ENCODE measurements around the gene PLAC9. TPM values are rescaled to one million over a fixed set of nuclear protein-coding genes. Genes with fewer than 3 reads are reported as not detected.
"Not testable (repeated sequence)": the region's sequence is repeated elsewhere in the genome, so short reads cannot be mapped to it uniquely, and the experiment has no call there.

PLAC9 gene
- total RNA-seq, 1 donor from 2014 or later, result not detected

DNA sequence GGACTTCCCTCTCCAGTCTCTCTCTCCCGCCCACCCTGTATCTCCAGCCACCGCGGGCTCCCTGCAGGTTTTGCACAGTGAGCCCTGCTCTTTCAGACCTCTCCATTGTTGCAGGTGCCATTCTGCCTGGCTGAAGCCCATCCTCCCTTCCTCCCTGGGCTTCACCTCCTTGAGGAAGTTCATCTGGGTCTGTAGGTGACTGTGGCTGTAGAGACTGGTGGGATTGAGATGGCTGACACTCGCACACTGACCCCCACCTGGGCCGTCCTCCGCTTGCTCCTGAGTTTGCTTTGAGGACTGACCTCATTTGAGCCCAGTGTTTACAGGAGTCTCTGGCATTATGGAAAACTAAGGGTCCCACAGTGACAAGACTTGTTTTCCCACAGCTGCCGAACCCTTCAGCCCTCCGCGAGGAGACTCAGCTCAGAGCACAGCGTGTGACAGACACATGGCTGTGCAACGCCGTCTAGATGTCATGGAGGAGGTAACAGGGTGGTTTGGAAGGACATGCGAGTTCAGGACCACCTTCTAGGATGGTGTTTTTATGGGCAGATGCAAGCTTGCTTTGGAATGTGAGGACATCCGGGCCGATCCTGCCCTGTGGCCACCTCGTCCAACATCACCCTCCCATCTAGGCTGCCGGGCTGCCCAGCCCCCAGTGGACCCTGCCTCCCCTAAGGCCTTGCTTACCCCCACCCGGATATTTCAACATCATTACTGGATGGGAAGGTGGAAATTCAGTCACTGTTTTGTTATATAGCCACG lies 9.3 kb downstream of the PLAC9 start:
- DNase-seq (ENCODE audit: low spot score), result peak; percentile 28
- Histone ChIP-seq H3F3A (ENCODE audit: low read depth) (no peaks in the 10 kb centered on the region), H3K9me3 (ENCODE audit: low read depth) (no peaks in the 10 kb centered on the region), H3K4me3 (no peak overlapping the region), H3K79me2 (ENCODE audit: low read depth) (no peaks in the 10 kb centered on the region), H2AFZ (replicated peaks) (no peak overlapping the region), H3K4me2 (no peak overlapping the region), H3K27ac (no peak overlapping the region), H3K4me1 (peaks cover 6% of the 10 kb centered on the region), H3K9ac (no peak overlapping the region), H4K20me1 (ENCODE audit: low read depth) (no peaks in the 10 kb centered on the region), H3K36me3 (no peaks in the 10 kb centered on the region), H3K27me3 (peaks cover 15% of the 10 kb centered on the region)
- Mint-ChIP-seq H3K4me1 (peaks cover 9% of the 10 kb centered on the region), H3K9me3 (no peaks in the 10 kb centered on the region), H3K27ac (no peak overlapping the region), H3K36me3 (no peaks in the 10 kb centered on the region), H3K27me3 (ENCODE audit: insufficient read depth, low read depth) (no peaks in the 10 kb centered on the region), H3K4me3 (no peak overlapping the region)
- TF ChIP-seq, protein P1, sequence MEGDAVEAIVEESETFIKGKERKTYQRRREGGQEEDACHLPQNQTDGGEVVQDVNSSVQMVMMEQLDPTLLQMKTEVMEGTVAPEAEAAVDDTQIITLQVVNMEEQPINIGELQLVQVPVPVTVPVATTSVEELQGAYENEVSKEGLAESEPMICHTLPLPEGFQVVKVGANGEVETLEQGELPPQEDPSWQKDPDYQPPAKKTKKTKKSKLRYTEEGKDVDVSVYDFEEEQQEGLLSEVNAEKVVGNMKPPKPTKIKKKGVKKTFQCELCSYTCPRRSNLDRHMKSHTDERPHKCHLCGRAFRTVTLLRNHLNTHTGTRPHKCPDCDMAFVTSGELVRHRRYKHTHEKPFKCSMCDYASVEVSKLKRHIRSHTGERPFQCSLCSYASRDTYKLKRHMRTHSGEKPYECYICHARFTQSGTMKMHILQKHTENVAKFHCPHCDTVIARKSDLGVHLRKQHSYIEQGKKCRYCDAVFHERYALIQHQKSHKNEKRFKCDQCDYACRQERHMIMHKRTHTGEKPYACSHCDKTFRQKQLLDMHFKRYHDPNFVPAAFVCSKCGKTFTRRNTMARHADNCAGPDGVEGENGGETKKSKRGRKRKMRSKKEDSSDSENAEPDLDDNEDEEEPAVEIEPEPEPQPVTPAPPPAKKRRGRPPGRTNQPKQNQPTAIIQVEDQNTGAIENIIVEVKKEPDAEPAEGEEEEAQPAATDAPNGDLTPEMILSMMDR (IDR thresholded peaks at IDR 0.05), result no peak
- TF ChIP-seq EZH2phosphoT487 (IDR thresholded peaks at IDR 0.05) (no peak), EZH2 (IDR thresholded peaks at IDR 0.05) (no peak)

DNA sequence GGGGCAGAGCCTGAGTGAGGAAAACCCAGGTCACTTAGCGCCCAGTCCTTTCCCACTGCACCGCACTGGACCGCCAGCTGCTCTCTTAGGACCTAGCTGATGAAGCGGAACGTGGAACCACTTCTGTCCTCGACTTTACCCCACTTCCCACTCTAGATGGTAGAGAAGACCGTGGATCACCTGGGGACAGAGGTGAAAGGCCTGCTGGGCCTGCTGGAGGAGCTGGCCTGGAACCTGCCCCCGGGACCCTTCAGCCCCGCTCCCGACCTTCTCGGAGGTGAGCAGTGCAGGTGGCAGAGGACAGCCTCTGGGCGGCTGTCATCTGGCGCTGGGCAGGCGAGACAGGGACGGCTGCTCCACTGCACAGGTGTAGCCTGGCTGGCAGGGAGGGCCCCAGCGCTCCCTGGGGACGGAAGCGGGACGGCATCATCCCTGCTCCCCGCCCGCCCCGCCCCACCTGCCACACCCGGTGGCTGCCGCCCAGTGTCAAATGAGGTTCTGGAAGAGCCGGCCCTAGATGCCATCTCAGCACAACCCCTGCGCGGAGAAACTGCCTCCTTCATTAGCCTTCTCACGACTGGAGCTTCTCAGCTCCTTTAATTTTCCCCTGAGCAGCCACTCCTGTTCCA lies 11.7 kb downstream of the PLAC9 start:
- Histone ChIP-seq H3K36me3 (no peaks in the 10 kb centered on the region), H3K4me2 (no peak overlapping the region), H3K27ac (no peak overlapping the region), H3K9me3 (ENCODE audit: low read depth) (no peaks in the 10 kb centered on the region), H2AFZ (replicated peaks) (peak overlapping the region; percentile 54), H3F3A (ENCODE audit: low read depth) (no peaks in the 10 kb centered on the region), H3K4me1 (no peaks in the 10 kb centered on the region), H3K79me2 (ENCODE audit: low read depth) (no peaks in the 10 kb centered on the region), H3K4me3 (no peak overlapping the region), H3K9ac (no peak overlapping the region), H4K20me1 (ENCODE audit: low read depth) (no peaks in the 10 kb centered on the region), H3K27me3 (peaks cover 15% of the 10 kb centered on the region)
- DNase-seq (ENCODE audit: low spot score), result no peak
- Mint-ChIP-seq H3K36me3 (no peaks in the 10 kb centered on the region), H3K27me3 (ENCODE audit: insufficient read depth, low read depth) (no peaks in the 10 kb centered on the region), H3K4me3 (no peak overlapping the region), H3K27ac (no peak overlapping the region), H3K4me1 (no peaks in the 10 kb centered on the region), H3K9me3 (peaks cover 4% of the 10 kb centered on the region)
- TF ChIP-seq EZH2 (IDR thresholded peaks at IDR 0.05) (no peak), EZH2phosphoT487 (IDR thresholded peaks at IDR 0.05) (no peak)
- TF ChIP-seq, protein P1 (IDR thresholded peaks at IDR 0.05), result no peak

DNA sequence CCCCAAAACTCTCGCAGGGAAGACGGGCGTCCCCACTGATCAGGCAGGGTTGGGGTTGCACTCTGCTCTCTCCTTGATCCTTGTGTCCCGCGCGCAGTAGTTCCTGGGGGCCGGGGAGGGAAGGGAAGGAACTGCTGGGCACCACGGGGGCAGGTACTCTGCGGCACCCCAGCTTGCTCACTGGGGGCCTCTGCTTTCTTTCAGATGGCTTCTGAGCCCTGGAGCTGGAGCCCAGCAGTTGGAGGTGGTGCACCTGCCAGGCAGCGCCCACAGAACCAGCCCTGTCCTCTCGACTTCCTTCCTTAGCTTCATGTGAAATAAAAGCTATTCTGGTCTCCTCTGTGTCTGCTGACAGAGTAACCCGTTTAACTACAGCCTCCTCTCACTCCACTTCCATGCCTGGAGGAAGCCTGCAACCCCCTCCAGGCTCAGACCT lies 12.2 kb downstream of the PLAC9 start:
- Mint-ChIP-seq H3K4me1 (no peaks in the 10 kb centered on the region), H3K36me3 (no peaks in the 10 kb centered on the region), H3K4me3 (no peak overlapping the region), H3K9me3 (peaks cover 7% of the 10 kb centered on the region), H3K27ac (no peak overlapping the region), H3K27me3 (ENCODE audit: insufficient read depth, low read depth) (no peaks in the 10 kb centered on the region)
- peaks cover 15% of the 10 kb centered on the region for H3K27me3 ChIP-seq
- H3K4me2 ChIP-seq, result no peak overlapping the region
- H3K4me3 ChIP-seq, result no peak overlapping the region
- no peaks in the 10 kb centered on the region for H3K9me3 ChIP-seq (ENCODE audit: low read depth)
- H3K79me2 ChIP-seq (ENCODE audit: low read depth), result no peaks in the 10 kb centered on the region
- no peak overlapping the region for H2AFZ ChIP-seq (replicated peaks)
- no peak overlapping the region for H3K27ac ChIP-seq
- no peaks in the 10 kb centered on the region for H3F3A ChIP-seq (ENCODE audit: low read depth)
- no peaks in the 10 kb centered on the region for H3K4me1 ChIP-seq
- DNase-seq (ENCODE audit: low spot score), result no peak
- no peaks in the 10 kb centered on the region for H3K36me3 ChIP-seq
- no peaks in the 10 kb centered on the region for H4K20me1 ChIP-seq (ENCODE audit: low read depth)
- no peak for TF ChIP-seq EZH2phosphoT487 (IDR thresholded peaks at IDR 0.05)
- TF ChIP-seq, protein P1 (IDR thresholded peaks at IDR 0.05), result no peak
- no peak for TF ChIP-seq EZH2 (IDR thresholded peaks at IDR 0.05)
- H3K9ac ChIP-seq, result no peak overlapping the region

DNA sequence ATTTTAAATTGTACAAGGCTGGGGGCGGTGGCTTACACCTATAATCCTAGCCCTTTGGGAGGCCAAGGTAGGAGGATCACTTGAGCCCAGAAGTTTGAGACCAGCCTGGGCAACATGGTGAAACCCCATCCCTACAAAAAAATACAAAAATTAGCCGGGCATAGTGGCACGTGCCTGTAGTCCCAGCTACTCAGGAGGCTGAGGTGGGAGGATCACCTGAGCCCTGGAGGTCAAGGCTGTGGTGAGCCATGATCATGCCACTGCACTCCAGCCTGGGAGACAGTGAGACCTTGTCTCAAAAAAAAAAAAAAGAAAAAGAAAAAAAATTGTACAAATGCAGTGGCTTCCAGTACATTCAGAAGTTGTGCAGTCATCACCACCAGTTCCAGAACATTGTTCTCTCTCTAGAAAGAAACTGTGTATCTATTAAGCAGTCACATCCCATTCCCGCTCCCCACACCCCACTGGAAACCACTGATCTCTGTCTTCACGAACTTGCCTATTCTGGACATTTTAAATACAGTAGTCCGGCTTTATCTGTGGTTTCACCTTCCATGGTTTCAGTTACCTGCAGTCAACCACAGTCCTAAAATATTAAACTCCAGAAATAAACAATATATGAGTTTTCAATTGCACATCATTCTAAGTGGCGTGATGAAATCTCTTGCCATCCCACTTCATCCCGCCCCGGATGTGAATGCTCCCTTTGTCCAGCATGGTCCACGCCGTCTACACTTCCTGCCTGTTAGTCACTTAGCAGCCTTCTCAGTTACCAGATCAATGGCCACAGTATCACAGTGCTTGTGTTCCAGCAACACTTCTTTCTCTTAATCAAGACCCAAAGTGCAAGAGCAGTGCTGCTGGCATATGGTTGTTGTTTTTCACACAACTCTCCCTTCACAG lies 13.1 kb downstream of the PLAC9 start:
- not testable (repeated sequence) for H3K36me3 ChIP-seq; H3K4me3 Mint-ChIP-seq; H3K27me3 Mint-ChIP-seq (ENCODE audit: insufficient read depth, low read depth); H3K9me3 Mint-ChIP-seq; H2AFZ ChIP-seq (replicated peaks); H3K4me1 Mint-ChIP-seq; H3K27ac Mint-ChIP-seq; H3K79me2 ChIP-seq (ENCODE audit: low read depth); H3K9ac ChIP-seq; H3K4me2 ChIP-seq; H4K20me1 ChIP-seq (ENCODE audit: low read depth); H3K36me3 Mint-ChIP-seq; H3K4me1 ChIP-seq; H3K27ac ChIP-seq; H3K4me3 ChIP-seq; H3F3A ChIP-seq (ENCODE audit: low read depth); H3K9me3 ChIP-seq (ENCODE audit: low read depth); DNase-seq (ENCODE audit: low spot score)
- H3K27me3 ChIP-seq, result peaks cover 15% of the 10 kb centered on the region

Measured in neural progenitor cell (in vitro differentiated cells).